ENCODE measurements around the gene ARL8A. TPM values are rescaled to one million over a fixed set of nuclear protein-coding genes. Genes with fewer than 3 reads are reported as not detected.

The ARL8A gene
- total RNA-seq, 2 donors from 2014 or later: 36.3 to 41.0 TPM

- Histone ChIP-seq H3K36me3 (no peaks in the 10 kb centered on the region), H3K4me1 (ENCODE audit: control insufficient read depth in 1 of 2, low read depth in 2 of 2) (no peaks in the 10 kb centered on the region), H3K27ac (no peak overlapping the region), H3K4me3 (no peak overlapping the region), H3K9me3 (no peaks in the 10 kb centered on the region), H3K27me3 (replicated peaks; ENCODE audit: insufficient read depth) (no peaks in the 10 kb centered on the region)
- ATAC-seq (ENCODE audit: insufficient number of reproducible peaks, low FRiP score, low read depth) (no peak), DNase-seq (ENCODE audit: low spot score) (no peak)
- no peak for TF ChIP-seq CTCF (IDR thresholded peaks at IDR 0.05)
These were observed 18.1 kb upstream of the ARL8A start for GRCh38 chr1:202162418-202163280.

GRCh38 chr1:202162047-202162417 is 17.5 kb upstream of the ARL8A start:
- no peak overlapping the region for H3K27ac ChIP-seq
- ATAC-seq (ENCODE audit: insufficient number of reproducible peaks, low FRiP score, low read depth): no peak
- no peaks in the 10 kb centered on the region for H3K4me1 ChIP-seq (ENCODE audit: control insufficient read depth in 1 of 2, low read depth in 2 of 2)
- no peaks in the 10 kb centered on the region for H3K9me3 ChIP-seq
- no peaks in the 10 kb centered on the region for H3K36me3 ChIP-seq
- TF ChIP-seq CTCF (IDR thresholded peaks at IDR 0.05): no peak
- no peak for DNase-seq (ENCODE audit: low spot score)
- no peaks in the 10 kb centered on the region for H3K27me3 ChIP-seq (replicated peaks; ENCODE audit: insufficient read depth)
- H3K4me3 ChIP-seq: no peak overlapping the region

- no peaks in the 10 kb centered on the region for H3K4me1 ChIP-seq (ENCODE audit: control insufficient read depth in 1 of 2, low read depth in 2 of 2)
- no peak overlapping the region for H3K4me3 ChIP-seq
- no peak for ATAC-seq (ENCODE audit: insufficient number of reproducible peaks, low FRiP score, low read depth)
- H3K36me3 ChIP-seq: no peaks in the 10 kb centered on the region
- no peak for TF ChIP-seq CTCF (IDR thresholded peaks at IDR 0.05)
- H3K27ac ChIP-seq: no peak overlapping the region
- H3K27me3 ChIP-seq (replicated peaks; ENCODE audit: insufficient read depth): no peaks in the 10 kb centered on the region
- no peaks in the 10 kb centered on the region for H3K9me3 ChIP-seq
- DNase-seq (ENCODE audit: low spot score): no peak
These were observed 16.9 kb upstream of the ARL8A start for GRCh38 chr1:202161151-202162046.

GRCh38 chr1:202160377-202160940 is 15.9 kb upstream of the ARL8A start, which contains the start of gene PTPN7:
Gene PTPN7, minus strand, starts transcription at chr1:202160602. Its CDS starts 1,200 bp downstream, at chr1:202159402.
- no peaks in the 10 kb centered on the region for H3K36me3 ChIP-seq
- H3K4me1 ChIP-seq (ENCODE audit: control insufficient read depth in 1 of 2, low read depth in 2 of 2): no peaks in the 10 kb centered on the region
- DNase-seq (ENCODE audit: low spot score) (no peak), ATAC-seq (ENCODE audit: insufficient number of reproducible peaks, low FRiP score, low read depth) (no peak)
- no peak within 1 kb of the TSS for H3K27ac ChIP-seq
- peak within 1 kb of the TSS; percentile 50 for H3K4me3 ChIP-seq
- no peaks in the 10 kb centered on the region for H3K27me3 ChIP-seq (replicated peaks; ENCODE audit: insufficient read depth)
- no peaks in the 10 kb centered on the region for H3K9me3 ChIP-seq
- no peak for TF ChIP-seq CTCF (IDR thresholded peaks at IDR 0.05)
